Posterior cingulate gyrus (tissue), 11 donors: ENCODE measurements around the gene UBALD1.

ENCODE experiments used
- DNase-seq, 10 donors: peaks; one replicate each; pipeline versions ENCODE4 v3.0.0 to v3.0.0-alpha.2; 2020 to 2021; ENCODE audit warnings: mixed read lengths in 3 of 10
- intact Hi-C: fragments of 100-400 bp; cut with DNase I; formaldehyde crosslinking; loops from one replicate; pipeline ENCODE4 v1.15.1; 2023

The UBALD1 gene

DNA sequence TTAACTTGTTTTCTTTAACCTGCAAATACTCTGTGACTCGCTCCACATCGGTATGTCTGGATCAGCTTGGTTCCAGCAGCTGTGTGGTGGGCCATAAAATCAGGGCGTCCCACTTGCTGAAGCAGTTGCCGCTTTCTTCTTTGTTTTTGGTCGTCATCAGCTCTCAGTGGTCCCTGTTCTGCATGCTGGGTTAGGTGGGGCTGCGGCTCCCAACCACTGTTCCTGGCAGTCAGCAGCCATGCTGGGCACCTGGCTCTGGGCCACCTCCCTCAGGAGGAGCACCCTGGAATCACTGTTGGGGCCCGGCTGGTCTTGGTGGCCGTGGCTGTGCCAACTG is 32.9 kb upstream of the UBALD1 start:
- intact Hi-C loops, result no loop called here
- no peak for DNase-seq

DNA sequence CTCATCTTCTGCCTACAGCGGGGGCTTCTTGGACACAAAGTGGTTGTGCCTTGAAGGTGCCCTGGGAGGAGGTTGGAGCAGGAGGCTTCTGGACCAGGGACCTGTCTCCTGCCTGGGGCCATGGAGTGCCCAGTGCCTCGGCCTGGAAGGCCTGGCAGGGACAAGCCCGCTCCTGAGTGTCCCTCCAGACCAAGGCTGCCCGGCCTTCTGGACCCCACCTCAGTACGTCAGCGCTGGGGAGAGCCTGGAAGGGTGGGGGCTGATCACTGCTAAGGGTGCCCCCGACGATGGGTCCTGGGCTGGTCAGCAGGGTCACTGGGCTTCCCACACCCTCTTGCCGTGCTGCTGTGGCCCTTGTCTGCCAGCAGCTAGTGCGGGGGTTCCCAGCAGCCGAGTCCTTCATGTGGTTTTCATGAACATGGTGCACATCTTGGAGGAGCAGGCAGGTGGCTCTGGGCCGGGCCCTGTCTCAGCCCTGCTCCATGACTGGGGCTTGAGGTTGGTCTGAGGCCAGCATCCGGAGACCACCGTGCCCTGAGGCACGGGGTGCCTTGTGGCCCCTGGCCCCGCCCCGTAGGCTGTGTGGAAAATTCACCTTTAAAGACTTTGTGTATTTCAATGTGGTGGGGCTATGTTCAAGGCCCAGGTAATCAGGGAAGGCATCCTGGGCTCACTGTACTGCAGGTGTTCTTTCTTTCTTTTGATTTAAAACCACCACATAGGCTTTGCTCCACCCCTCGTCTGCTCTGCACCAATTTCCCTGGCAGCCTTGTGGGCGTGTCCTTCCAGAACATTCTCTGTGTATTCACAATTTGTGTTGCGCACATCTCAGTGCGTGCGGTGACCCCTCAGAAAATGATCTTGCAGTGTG is 32.3 kb upstream of the UBALD1 start:
- intact Hi-C loops, result no loop called here
- DNase-seq, result no peak

DNA sequence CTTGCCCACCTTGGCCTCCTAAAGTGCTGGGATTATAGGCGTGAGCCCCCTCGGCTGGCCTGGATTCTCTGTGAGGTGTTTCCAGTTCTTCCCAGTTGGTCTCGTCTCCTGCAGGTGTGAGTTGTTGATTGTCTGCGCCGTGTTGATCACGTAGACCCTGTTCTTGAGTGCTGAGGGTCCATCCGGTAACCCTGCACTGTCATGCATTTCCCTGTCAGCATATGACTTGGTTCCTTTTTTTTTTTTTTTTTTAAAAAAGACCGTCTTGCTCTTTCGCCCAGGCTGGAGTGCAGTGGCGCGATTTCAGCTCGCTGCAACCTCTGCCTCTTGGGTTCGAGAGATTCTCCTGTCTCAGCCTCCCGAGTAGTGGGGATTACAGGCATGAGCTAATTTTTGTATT is 27.2 kb upstream of the UBALD1 start:
- no peak for DNase-seq
- intact Hi-C loops, result no loop called here

DNA sequence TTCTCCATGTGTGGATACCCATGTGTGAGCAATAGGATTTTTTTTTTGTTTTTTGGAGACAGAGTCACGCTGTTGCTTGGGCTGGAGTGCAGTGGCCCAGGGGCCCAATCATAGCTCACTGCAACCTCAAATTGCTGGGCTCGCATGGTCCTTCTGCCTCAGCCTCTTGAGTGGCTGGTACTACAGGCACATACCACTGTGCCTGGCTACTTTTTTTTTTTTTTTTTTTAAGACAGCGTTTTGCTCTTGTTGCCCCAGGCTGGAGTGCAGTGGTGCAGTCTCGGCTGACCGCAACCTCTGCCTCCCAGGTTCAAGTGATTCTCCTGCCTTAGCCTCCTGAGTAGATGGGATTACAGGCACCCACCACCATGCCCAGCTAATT is 26.6 kb upstream of the UBALD1 start:
- DNase-seq, result no peak
- intact Hi-C loops, result no loop called here

DNA sequence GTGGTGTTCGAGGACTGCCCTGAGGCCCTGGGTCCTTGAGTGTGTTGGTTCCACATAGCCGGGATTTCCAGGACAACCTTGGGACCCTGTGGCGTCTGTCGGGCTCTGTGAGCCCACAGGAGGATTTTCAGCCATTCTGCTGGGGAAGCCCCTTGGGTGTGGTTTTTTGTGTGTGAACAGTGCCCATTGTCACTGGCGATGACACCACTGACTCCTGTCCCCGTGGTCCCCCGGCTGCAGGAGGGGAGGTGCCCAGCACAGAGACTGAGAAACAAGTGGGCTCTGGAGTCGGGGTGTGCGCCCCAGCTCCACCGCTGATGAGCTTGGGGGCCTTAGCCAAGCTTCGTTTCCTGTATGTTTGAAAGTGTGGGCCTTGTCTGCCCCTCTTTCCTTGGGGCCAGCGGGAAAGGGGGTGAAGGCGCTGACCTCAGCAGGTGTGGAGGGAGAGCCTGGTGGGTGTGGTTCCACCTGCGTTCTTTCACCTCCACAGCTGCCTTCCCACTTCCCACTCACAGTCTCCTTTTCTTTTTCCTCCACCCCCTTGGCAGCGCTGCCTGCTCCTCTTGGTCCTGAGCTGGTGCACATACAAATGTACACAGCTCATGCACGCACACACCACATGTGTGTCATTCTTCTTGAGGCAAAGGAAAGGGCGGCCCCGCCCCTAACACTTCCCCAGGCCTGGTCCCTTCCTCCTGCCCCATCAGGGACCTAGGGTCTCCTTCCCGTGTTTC is 26.1 kb upstream of the UBALD1 start:
- intact Hi-C loops, result no loop called here
- no peak for DNase-seq

DNA sequence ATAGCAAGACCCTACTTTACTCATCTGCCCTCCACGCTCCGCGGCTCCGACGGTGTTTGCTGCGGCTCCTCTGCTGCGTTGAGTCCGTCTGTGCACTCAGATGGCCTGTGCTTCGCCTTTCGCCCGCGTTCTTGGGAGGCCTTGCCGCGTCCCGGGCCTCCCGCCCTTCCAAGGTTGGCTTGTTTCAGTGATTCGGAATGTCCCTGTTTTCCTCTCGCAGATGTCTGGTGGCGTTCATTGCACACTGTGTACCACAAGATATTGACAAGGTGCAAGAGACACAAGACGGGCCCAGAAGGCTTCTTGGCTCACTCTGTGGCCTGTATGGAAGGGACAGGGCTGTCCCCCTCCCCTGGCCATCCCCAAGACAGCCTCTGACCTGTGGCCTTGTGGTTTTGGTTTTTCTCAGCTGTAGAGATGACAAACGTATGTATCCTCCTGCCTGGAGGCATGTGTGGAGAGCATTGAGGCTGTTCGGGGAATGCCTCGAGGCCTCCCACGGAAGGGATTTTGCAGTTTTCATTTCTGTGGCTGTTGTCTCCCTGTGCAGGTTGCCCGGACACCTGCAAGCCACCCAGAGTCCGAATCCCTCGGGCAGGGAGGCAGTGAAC is 25.3 kb upstream of the UBALD1 start:
- intact Hi-C loops, result no loop called here
- no peak for DNase-seq

DNA sequence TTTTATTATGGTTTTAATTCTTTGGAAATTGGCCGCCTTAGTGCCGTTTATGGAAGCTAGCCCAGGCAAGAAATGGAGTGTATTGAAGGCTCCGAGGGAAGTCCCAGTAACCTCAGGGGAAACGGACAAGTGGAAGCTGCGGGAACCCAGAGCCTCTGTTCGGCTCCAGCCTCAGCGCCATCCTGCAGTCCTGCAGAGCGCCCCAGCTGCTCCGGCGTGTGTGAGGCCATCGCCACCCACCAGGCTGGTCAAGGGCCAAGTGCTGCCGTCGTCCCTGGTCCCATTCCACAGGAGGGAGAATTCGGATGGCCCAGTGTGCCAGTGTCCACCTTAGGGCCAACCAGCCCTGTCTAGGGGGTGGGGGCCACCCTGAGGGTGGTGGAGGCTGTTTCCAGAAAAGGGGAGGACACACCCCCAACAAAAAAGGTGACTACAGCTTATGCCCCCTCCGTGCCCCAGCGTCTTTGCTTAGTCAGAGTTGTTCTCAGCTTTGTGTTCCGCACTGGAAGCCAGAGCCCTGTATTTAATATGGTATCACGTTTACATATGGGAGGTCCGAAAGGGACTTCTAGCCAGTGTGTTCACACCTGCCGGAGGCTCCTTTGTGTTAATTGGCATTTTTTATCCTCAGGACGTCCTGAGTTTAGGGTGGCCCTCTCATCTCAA is 22.9 kb upstream of the UBALD1 start:
- DNase-seq, result peak in 2 of 10 donors; percentile 29 to 89

DNA sequence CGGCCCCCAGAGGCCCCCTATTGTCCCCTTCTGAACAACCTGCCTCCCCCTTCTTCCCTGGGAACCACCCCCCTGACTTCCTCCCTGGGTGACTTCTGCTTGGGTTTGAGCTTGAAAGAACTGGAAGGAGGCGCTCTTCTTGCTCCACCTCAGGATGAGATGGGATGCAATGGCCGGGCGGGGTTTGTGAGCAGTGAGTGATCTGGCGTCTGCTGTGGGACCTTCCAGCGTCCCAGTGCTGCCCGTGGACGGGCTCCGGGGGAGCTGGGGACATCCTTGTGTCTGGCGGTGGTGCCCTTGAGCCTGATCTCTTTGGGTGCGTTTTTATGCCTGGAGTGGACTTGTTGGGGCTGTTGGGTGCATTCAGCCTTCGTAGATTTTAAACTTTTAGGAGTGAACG is 21.5 kb upstream of the UBALD1 start:
- intact Hi-C loops, result no loop called here

More for the DNA sequence above, 22.9 kb upstream of the UBALD1 start:
- intact Hi-C loops, result no loop called here

DNA sequence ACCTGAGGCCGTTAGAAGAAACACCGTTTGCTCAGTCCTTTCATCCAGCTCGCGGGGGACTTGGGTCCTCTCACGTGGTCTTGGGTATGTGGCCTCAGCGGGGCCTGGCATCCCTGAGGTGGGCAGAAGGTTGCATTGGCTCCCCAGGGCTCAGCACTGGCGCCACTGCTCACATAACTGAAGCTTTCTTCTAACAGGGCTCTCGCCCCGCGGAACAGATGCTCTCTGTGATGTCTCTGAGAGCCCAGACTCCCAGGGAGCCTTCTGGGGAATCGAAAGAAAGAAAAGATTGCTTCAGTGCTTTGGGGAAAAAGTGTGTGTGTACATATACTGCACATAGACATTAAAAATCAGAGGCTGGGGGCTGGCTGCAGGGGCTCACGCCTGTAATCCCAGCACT is 20.1 kb upstream of the UBALD1 start:
- intact Hi-C loops, result no loop called here
- DNase-seq, result no peak

More for the DNA sequence above, 21.5 kb upstream of the UBALD1 start:
- no peak for DNase-seq

DNA sequence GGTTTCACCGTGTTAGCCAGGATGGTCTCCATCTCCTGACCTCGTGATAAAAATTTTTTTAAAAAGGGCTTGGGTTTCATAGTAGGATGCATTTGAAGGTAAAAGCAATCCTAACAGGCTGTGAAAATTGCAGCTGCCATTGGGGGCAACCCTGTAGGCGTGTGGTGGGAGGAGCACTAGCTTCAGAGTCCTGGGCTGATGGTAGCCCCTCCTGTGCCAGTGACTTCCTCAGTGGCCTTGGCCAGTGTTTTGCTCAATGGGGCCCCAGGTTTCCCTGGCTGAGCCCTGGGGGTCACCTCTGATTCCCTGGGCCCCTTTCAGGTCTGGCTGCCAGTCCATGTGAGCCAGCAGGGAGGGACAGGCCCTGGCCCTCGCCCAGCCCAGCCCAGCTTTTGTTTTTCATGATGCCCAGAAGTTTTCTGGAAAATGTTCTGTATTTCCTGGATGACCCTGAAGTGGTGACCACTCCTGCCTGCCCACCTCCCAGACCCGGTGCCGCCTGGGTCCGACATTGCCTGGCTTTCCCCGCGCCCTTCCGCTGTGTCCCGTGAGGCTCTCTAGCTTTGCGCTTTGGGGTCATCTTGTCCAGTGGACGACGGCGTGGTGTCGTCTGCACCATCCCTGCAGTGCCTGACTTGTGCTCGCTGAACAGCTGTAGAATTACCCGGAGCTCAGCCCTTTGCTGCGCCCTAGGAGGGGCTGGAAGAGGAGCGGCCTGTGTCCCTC is 19.4 kb upstream of the UBALD1 start:
- intact Hi-C loops, result no loop called here
- no peak for DNase-seq

DNA sequence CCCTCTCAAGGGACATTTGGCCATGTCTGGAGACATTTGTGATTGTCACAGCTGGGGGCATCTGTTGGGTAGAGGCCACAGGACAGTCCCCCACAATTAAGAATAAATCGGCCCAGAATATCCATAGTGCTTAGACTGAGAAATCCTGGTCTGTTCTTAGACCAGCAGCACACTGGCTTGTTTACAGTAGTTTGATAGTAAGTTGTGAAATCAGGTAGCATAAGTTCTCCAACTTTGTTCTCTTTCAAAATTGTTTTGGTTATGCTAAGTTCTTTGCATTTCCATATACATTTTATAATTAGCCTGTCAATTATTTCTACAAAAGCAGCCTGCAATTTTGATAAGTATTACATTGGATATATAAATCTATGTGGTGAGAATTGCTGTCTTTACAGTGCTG is 16.8 kb upstream of the UBALD1 start:
- intact Hi-C loops, result no loop called here
- no peak for DNase-seq

DNA sequence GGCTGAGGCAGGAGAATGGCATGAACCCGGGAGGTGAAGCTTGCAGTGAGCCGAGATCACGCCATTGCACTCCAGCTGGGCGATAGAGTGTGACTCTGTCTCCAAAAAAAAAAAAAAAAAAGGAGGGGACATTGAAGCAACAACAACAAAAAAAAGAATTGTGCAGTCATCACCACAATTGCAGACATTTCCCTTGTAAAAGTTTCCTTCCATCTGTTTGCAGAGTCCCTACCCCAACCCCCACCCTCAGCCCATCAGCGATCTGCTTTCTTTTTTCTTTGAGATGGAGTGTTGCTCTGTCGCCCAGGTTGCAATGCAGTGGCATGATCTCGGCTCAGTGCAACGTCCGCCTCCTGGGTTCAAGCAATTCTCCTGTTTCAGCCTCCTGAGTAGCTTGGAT is 13.6 kb upstream of the UBALD1 start:
- no peak for DNase-seq
- intact Hi-C loops, result no loop called here

DNA sequence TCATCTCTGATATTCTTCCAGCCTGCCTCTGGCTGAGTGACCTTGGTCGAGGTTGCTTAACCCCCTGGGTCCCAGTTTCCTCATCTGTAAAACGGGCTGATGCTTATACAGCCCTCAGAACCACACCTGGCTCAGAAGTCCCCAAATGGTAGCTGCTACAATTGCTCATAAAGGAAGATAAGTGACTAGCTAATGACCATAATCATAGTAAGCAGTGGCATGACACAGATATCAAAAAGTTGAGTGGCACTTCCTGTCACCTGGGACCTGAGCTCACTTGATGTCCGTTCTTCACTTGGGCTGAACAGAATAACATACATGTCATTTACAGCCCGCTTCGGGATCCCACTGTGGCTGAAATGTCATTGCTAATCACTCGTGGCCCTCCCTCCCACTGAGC is 11.7 kb upstream of the UBALD1 start:
- DNase-seq, result no peak
- intact Hi-C loops, result no loop called here

DNA sequence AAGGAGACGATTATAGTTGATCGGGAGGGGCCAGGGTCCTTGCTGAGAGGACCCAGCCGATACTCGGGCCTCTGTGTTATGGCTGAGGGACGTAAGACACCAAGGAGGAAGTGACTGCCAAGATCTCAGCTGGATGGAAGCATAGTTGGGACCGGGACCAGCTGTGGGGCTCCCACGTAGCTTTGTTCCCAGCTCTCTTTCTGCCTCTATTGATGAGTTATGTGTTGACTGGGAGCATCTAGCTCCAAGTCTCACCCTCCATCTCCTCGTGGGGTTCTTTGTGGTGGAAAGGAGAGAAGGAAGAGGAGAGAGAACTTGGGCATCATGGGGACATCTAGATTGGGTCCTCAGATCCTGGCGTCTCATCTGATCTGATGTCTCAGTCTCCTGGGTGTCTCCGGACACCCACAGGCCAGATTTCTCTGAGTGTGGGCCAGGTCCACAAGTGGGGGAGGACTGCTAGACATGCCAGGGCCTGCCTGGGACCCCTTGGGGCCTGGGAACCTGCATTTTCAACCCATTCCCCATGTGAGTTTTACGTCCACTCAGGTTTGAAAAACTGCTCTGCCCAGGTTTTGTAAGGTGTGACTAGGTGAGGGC is 11.0 kb upstream of the UBALD1 start:
- intact Hi-C loops, result no loop called here
- no peak for DNase-seq

DNA sequence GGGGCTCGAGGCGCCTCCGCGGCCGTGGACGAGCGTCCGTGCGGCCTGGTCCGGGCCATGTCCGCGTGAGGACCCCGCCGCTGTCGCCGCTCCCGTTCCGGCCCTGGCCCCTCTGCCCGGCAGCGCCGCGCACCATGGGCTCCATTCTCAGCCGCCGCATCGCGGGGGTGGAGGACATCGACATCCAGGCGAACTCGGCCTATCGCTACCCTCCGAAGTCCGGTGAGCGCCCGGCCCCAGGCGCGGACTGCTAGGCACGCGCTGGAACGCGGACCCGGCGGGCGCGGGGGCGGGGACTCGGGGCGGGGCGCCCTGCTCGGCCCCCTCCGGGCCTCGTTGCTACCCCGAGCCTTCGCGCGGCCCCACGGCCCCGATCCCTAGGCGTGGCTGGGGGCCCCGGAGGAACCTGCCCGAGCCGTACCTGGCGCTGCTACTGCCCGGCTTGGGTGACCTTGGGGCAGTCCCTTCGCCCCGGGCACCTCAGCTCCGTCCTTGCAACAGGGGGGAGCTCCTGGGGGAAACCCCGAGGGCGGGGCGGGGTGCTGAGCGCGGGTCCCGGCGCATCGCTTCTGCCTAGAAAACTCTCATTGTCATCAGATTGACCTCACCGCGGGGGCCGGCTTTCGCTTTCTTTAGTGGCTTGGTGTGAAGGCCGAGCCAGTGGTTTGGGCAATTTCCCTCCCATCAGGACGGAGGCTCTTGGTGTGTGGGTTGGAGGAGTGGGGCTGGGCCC is 10.3 kb upstream of the UBALD1 start:
- intact Hi-C loops, result no loop called here
- peak in 8 of 10 donors; percentile 19 to 89 (median 41) for DNase-seq

DNA sequence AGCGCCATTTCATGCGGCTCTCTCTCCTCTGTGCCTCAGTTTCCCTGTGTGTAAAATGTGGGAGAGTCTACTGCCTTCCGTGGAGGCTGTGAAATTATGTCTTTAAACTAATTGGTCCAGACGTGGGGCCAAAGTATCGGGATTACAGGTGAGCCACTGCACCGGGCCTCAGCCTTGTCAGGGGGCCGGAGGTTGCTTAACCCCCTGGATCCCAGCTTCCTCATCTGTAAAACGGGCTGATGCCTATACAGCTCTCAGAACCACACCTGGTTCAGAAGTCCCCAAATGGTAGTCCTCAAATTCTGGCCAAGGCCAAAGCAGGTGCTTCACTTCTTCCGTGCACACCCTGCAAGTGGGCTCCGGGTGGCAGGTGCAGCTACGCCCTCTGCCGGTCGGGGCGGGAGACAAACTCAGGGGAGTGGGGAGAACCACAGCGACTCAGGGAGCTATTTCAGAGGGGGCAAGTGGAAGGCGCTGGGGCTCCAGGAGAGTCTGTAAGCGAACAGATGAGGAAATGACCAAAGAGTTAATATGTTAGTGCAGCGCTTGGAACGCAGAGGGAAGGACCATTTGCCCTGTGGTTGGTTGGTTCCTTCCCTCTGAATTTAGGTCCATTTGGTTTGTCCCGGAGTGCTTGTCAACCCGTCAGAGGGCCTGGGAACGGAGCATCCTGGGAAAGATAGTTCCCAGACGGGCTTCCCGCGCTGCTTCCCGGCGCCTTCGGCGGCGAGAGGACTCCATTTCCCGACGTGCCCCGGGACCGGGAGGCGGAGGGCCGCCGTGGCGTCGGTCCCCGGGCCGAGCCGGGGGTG is 9.5 kb upstream of the UBALD1 start, which contains the start of gene MGRN1:
TSS of gene MGRN1 (plus strand) at position 812 of the 812 bp plus-strand sequence. CDS start 135 bp downstream, outside the sequence.
- intact Hi-C loops, result no loop called here

DNA sequence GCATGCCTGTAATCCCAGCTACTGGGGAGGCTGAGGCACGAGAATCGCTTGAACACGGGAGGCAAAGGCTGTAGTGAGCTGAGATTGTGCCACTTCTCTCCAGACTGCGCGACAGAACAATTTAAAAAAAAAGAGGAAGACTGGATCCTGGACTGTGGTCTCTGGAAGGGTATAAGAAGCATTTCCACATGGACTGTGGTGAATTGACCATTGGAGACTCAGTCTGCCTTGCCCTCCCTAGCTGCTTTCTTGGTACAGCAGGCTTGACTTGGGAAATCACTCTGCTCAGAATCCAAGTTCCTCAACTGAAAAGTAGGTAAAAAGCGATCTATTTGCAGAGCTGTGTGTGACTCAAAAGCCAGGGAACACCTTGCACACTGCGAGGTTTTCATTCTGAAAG is 8.9 kb upstream of the UBALD1 start:
- intact Hi-C loops, result no loop called here
- DNase-seq, result no peak

More for the DNA sequence above, 9.5 kb upstream of the UBALD1 start, which contains the start of gene MGRN1:
- peak; percentile 87 to 99 (median 94) for DNase-seq
